GM15510 (cell line): Measurements from ENCODE around the gene TMED8.

Source experiments
- POLR2A ChIP-seq: IDR thresholded peaks from 3 replicates; pipeline ENCODE4 v1.6.1; 2011; ENCODE audit warnings: borderline replicate concordance; ENCODE audit not compliant: insufficient read length; ENCODE audit errors: extremely low read depth

TMED8 gene

GRCh38 chr14:77299771-77300170 lies 77.1 kb downstream of the TMED8 start:
- TF ChIP-seq POLR2A, result no peak

- no peak for TF ChIP-seq POLR2A
Observed at GRCh38 chr14:77296906-77297305, 80.0 kb downstream of the TMED8 start.

GRCh38 chr14:77296155-77296554 lies 80.7 kb downstream of the TMED8 start:
- TF ChIP-seq POLR2A, result no peak

- no peak for TF ChIP-seq POLR2A
Observed at GRCh38 chr14:77290705-77291104, 86.2 kb downstream of the TMED8 start.

- no peak for TF ChIP-seq POLR2A
Observed at GRCh38 chr14:77286576-77286975, 90.3 kb downstream of the TMED8 start.
